Right lobe of liver (tissue), 4 donors: ENCODE data around the gene CZIB.

Experiments
- POLR2A ChIP-seq: fragments of 450-650 bp; IDR thresholded peaks from one replicate; pipeline ENCODE4 v1.6.1; 2017; ENCODE audit warnings: antibody characterized with exemption, mild to moderate bottlenecking
- TF ChIP-seq, protein P1 (sequence below), 4 donors: fragments of 200-600 bp in 3 of 4; fragments of 450-650 bp in 1 of 4; IDR thresholded peaks; one replicate each; pipeline versions ENCODE4 v1.5.1 to v1.8.0; 2016 to 2022; ENCODE audit warnings: antibody characterized with exemption in 4 of 4, mild to moderate bottlenecking in 2 of 4
- donor health status: DM: no; HTN: no; CAD: no.
- donor health status: DM: no; HTN: no; CAD: no.
- donor health status: DM: no; HTN: yes; CAD: no.

DNA sequence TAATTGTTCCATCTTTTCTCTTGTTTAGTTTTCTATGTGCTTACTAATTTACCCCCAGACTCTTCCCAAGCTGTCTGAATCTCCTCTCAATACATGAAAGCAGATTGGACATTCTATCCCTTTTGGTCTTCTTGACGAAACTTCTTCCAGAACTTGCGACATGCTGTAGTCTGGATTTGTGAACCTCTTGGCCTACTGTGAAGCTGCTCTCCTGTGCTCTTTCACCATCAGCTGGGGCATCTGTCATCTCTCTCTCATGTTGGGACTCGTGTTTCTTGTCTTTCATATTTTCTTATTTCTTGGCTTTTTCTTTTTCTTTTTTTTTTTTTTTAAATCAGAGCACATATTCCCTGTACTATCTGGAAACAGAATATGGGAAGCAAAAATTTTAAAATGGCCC lies 17.0 kb downstream of the CZIB start:
- TF ChIP-seq, protein P1, sequence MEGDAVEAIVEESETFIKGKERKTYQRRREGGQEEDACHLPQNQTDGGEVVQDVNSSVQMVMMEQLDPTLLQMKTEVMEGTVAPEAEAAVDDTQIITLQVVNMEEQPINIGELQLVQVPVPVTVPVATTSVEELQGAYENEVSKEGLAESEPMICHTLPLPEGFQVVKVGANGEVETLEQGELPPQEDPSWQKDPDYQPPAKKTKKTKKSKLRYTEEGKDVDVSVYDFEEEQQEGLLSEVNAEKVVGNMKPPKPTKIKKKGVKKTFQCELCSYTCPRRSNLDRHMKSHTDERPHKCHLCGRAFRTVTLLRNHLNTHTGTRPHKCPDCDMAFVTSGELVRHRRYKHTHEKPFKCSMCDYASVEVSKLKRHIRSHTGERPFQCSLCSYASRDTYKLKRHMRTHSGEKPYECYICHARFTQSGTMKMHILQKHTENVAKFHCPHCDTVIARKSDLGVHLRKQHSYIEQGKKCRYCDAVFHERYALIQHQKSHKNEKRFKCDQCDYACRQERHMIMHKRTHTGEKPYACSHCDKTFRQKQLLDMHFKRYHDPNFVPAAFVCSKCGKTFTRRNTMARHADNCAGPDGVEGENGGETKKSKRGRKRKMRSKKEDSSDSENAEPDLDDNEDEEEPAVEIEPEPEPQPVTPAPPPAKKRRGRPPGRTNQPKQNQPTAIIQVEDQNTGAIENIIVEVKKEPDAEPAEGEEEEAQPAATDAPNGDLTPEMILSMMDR (IDR thresholded peaks at IDR 0.05), result no peak
- TF ChIP-seq POLR2A, result no peak
